Measurements from ENCODE around the gene ISYNA1.

The ISYNA1 gene

DNA sequence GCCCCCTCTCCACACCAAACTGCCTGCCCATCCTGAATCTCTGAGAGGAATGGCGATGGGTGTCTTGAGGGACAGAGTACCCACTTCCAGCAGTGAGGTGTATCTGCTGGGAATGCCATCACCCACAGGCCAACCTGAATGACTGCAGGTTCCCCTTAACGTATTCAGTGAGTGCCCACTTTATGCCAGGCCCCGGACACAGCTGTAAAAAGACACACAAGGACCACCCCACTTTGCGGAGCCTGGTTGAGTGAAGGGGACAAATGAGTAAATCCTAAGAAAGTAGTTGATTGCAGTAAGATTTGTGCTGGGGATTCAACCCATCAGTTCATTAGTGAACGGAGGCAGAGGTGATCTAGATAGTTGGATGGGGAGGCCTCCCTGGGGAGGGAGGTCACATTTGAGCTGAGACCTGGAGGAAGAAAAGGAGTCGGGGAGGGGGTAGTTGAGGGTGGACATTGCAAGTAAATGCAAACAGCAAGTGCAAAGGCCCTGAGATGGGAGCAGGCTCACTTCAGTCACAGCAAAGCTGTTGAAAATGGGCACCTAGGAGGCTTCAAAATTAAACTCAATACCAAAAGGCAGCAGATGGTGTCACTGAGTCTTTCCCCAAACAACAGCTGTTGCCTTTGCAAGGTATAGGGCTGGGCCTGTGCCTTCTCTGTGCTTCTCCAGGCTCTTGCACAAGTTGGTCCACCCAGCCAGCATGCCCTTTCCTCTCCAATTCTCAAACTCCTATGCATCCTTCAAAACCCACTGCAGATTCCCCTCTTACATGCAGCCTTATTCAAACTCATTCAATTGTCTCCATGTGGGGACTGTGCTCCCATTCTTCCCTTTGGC lies 47.6 kb downstream of the ISYNA1 start:
- DNase-seq: no peak

DNA sequence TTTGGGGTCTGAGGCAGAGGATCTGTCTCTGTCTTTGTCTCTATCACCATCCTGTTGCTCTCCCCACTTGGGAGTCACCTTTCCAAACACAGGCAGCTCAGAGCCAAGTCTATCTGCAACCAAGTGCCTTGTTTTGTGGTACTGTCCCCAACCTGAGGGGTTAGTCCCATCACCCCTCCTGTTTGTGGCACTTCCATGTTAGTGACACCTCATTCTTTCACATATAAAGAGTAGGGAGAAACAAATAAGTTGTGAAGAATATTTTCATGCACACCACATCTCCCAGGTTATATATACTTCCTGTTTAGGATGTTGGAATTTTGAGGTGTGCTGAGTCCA lies 48.2 kb downstream of the ISYNA1 start:
- DNase-seq: no peak

DNA sequence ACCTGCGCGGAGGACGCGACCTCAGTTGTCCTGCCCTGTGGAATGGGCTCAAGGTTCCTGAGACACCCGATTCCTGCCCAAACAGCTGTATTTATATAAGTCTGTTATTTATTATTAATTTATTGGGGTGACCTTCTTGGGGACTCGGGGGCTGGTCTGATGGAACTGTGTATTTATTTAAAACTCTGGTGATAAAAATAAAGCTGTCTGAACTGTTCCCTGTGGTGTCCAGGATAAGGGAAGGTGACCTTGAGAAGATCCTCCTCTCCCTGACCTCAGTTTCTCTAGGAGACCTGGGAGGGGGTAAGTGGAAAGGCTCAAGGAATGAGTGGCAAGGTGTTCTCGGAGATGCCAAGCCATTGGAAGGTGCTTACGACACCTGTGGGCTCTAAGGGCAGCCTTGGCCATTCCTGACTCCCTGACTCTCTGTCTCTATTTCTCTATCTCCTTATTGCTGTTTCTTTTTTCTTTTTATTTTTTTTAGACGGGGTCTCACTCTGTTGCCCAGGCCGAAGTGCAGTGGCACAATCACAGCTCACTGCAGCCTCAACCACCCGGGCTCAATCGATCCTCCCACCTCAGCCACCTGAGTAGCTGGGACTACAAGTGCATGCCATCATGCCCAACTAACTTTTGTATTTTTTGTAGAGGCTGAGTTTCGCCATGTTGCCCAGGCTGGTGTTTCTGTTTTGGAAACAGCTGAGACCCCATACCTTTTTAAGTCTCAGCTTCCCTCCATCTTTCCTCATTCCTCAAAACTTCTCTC lies 48.8 kb downstream of the ISYNA1 start:
- no peak for DNase-seq

DNA sequence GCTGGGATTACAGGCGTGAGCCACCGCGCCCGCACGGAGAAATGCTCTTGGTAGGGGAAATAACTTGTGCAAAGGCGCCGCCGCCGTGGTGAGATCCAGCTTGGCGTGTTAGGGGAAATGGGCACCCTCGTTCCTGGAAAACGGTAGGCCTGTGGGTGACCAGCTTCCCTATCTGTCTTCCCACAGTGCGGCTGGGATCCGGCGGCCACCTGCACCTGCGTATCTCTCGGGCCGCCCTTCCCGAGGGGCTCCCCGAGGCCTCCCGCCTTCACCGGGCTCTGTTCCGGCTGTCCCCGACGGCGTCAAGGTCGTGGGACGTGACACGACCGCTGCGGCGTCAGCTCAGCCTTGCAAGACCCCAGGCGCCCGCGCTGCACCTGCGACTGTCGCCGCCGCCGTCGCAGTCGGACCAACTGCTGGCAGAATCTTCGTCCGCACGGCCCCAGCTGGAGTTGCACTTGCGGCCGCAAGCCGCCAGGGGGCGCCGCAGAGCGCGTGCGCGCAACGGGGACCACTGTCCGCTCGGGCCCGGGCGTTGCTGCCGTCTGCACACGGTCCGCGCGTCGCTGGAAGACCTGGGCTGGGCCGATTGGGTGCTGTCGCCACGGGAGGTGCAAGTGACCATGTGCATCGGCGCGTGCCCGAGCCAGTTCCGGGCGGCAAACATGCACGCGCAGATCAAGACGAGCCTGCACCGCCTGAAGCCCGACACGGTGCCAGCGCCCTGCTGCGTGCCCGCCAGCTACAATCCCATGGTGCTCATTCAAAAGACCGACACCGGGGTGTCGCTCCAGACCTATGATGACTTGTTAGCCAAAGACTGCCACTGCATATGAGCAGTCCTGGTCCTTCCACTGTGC lies 49.6 kb downstream of the ISYNA1 start:
- DNase-seq: peak; percentile 78

DNA sequence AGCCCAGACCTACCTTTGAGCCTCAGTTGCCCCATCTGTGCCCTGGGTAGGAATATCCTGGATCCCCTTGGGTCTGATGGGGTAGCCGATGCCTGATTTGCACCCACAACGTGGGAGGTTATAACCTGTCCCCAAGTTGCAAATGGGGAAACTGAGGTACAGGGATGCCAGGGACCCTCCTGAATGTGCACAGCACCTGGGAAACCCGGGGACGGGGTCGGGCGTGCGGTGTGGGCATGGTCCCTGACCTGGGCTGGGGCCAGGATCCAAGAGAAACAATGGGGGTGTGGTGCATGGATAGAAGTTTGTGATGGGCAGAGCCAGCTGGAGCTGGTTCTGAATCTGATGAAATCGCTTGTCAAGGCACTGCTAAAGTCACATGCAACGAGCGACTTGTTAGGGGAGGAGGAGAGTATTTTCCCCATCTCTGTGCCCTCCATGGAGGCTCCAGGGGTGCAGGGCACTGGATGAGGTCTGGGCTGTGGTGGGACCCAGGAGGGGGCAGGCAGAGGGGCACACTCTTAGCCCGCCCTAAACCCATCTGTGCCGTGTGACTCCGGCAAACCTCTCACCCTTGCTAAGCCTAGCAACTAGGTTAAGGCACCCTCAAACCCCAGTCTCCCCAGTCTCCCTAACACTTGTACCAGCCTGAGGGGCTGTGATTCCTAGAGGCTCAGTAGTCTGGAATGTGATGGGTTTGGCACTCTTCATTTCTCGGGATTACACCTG lies 51.2 kb downstream of the ISYNA1 start:
- no peak for DNase-seq

DNA sequence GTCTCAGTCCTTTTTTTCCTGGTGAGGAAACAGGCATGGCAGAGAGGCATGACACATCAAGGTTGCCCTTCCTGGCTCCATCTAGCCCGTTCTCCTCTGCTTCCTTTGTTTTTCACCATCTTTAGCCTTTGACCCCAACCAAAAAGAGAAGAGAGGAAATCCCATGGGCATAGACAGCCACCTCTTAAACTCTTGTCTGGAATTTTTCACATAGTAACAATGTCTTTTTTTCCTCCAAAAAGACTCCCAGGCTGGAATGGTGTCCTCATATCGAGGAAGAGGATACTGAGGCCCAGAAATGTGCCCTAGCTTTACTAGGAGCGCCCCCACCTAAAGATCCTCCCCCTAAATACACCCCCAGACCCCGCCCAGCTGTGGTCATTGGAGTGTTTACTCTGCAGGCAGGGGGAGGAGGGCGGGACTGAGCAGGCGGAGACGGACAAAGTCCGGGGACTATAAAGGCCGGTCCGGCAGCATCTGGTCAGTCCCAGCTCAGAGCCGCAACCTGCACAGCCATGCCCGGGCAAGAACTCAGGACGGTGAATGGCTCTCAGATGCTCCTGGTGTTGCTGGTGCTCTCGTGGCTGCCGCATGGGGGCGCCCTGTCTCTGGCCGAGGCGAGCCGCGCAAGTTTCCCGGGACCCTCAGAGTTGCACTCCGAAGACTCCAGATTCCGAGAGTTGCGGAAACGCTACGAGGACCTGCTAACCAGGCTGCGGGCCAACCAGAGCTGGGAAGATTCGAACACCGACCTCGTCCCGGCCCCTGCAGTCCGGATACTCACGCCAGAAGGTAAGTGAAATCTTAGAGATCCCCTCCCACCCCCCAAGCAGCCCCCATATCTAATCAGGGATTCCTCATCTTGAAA lies 52.0 kb downstream of the ISYNA1 start, which contains the start of gene GDF15:
Gene GDF15, plus strand, starts transcription at position 484 of the 868 bp plus-strand sequence. Its CDS starts 32 bp downstream, at position 516.
- no peak for DNase-seq

DNA sequence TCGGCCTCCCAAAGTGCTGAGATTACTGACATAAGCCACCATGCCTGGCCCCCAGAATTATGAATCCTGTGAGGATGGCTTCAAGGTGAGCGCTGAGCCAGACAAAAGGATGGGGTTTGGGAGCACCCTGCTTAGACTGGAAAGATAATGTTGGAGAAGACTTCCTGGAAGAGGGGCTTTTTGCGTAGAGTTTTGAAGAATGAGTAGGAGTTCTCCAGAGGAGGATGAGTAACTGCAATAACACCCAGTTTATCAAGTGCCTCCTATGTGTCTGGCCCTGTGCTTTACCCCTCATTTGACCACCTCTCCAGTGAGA lies 52.6 kb downstream of the ISYNA1 start:
- DNase-seq: no peak

DNA sequence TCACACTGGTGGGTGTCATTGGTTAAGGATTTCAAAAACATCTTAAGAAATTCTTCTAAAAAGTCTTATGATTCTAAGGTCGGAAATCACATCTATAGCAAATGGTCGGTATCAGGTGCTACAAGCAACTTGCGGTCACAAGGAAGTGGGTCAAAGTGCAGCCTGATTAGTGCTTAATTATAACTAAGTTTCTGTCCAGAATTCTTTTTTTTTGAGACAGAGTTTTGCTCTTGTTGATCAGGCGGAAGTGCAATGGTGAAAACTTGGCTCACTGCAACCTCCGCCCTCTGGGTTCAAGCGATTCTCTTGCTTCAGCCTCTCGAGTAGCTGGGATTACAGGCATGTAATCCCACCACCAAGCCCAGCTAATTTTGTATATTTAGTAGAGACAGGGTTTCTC lies 53.2 kb downstream of the ISYNA1 start:
- DNase-seq: no peak

Data from midbrain (tissue), 1 donor.